Thyroid gland (tissue), 4 donors: Measurements from ENCODE around the gene SH3RF2.

Experiments
- CTCF ChIP-seq, 6 experiments: fragments of 200-600 bp in 3 of 6; fragments of 450-650 bp in 3 of 6; sonication (generic) in 3 of 6; IDR thresholded peaks; one replicate each; pipeline ENCODE4 v1.5.1; 2016 to 2019; ENCODE audit warnings: antibody characterized with exemption in 6 of 6, mild to moderate bottlenecking in 2 of 6, inconsistent platforms in 1 of 6, moderate library complexity in 1 of 6
- POLR2A ChIP-seq, 2 donors: fragments of 450-650 bp; IDR thresholded peaks; one replicate each; pipeline ENCODE4 v1.6.1; 2017; ENCODE audit warnings: antibody characterized with exemption in 2 of 2, mild to moderate bottlenecking in 2 of 2, moderate library complexity in 1 of 2

- TF ChIP-seq CTCF (IDR thresholded peaks at IDR 0.05) (no peak), POLR2A (IDR thresholded peaks at IDR 0.05) (no peak)
These were observed 151.7 kb downstream of the SH3RF2 start for GRCh38 chr5:146088098-146088497.
